Right kidney (tissue), 9 donors: ENCODE measurements around the gene ZNF141.
A peak's percentile ranks its signal among the peaks of the same experiment; 100 is the strongest.
"Not testable (repeated sequence)": the region's sequence is repeated elsewhere in the genome, so short reads cannot be mapped to it uniquely, and the experiment has no call there.

Source experiments
- DNase-seq: peaks from one replicate; pipeline ENCODE4 v3.0.0-alpha.2; 2016
- long read RNA-seq, 8 donors: transcript quantifications; one replicate each; lab custom pipeline, GENCODE V29; 2026

Gene ZNF141
- long read RNA-seq, donor 1, partial matches to known transcripts, result 0 of 4 reads
- long read RNA-seq, donor 1, other reads (novel, unspliced or antisense), result 0 of 4 reads
- long read RNA-seq, donor 2, partial matches to known transcripts, result 0 of 3 reads
- long read RNA-seq, donor 2, other reads (novel, unspliced or antisense), result 0 of 3 reads
- long read RNA-seq, donor 3, transcript ZNF141-201 (4 exons, 2,970 nt), result major isoform, 5 of 14 reads
- long read RNA-seq, donor 3, partial matches to known transcripts, result 9 of 14 reads
- long read RNA-seq, donor 3, other reads (novel, unspliced or antisense), result 0 of 14 reads
- long read RNA-seq, donor 4, transcript ZNF141-201 (4 exons, 2,970 nt), result major isoform, 5 of 24 reads
- long read RNA-seq, donor 4, partial matches to known transcripts, result 7 of 24 reads
- long read RNA-seq, donor 4, other reads (novel, unspliced or antisense), result 11 of 24 reads
- long read RNA-seq, donor 5, transcript ZNF141-201 (4 exons, 2,970 nt), result major isoform, 5 of 6 reads
- long read RNA-seq, donor 5, partial matches to known transcripts, result 0 of 6 reads
- long read RNA-seq, donor 5, other reads (novel, unspliced or antisense), result 0 of 6 reads
- long read RNA-seq, donor 6, transcript ZNF141-201 (4 exons, 2,970 nt), result major isoform, 5 of 5 reads
- long read RNA-seq, donor 6, partial matches to known transcripts, result 0 of 5 reads
- long read RNA-seq, donor 6, other reads (novel, unspliced or antisense), result 0 of 5 reads
- long read RNA-seq, donor 7, transcript ZNF141-201 (4 exons, 2,970 nt), result major isoform, 6 of 6 reads
- long read RNA-seq, donor 7, partial matches to known transcripts, result 0 of 6 reads
- long read RNA-seq, donor 7, other reads (novel, unspliced or antisense), result 0 of 6 reads
- long read RNA-seq, donor 8, transcript ZNF141-201 (4 exons, 2,970 nt), result major isoform, 6 of 15 reads
- long read RNA-seq, donor 8, partial matches to known transcripts, result 0 of 15 reads
- long read RNA-seq, donor 8, other reads (novel, unspliced or antisense), result 8 of 15 reads

DNA sequence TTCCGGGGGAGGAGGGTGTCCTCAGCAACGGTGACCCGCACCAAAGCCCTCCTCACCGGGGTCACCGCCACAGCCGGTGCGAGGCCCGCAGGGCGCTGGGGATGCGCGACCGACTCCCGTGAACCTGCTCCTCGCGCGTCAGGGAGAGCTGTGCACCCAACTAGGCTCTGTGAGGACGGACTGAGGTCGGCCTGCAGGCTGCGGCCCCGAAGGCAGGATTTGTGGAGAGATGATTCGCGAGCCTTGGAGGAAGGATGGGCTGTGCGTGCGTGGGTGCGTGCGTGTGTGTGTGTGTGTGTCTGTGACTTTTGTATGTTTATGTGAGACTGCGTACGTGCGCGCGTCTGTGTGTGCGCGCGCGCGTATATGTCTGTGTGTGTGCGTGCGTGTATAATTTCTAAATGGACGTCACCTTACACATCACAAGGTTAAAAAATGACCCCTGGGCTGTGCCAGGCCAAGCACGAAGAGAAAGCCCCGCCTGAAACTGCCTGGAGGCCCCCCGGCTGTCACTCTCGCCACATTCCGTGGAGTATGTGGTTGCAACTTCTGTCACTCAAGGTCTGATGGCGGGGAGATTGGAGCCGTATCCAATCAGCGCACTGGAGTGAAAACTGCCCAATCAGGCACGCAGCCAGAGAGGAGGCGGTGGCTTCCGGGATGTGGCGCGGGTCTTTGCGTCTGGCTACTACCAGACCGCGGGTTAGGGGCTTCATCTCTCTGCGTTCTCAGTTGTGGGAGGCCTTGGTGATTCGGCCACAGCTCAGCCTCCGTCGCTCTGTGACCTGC, at the start of gene ZNF141:
TSS of gene ZNF141 (plus strand) at position 672 of the 789 bp plus-strand sequence. CDS start 170 bp downstream, outside the sequence.
- peak; percentile 93 for DNase-seq

DNA sequence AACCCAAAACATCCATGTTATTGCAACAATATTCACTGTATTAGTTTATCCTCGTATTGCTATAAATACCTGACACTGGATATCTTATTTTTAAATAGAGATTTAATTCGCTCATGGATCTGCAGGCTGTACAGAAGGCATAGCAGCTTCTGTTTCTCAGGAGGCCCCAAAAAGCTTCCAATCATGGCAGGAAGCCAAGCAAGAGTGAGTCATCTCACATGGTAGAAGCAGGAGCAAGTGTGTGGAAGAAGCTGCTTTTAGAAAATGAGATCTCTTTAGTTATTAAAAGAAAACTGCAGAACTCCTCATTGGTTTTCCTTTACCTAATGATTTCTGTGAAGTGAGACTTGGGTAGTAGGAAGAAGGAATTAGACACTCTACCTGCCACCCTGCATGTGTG, 48.7 kb upstream of the ZNF141 start:
- no peak for DNase-seq

- no peak for DNase-seq
Observed at GRCh38 chr4:294732-295131, 42.9 kb upstream of the ZNF141 start.

DNA sequence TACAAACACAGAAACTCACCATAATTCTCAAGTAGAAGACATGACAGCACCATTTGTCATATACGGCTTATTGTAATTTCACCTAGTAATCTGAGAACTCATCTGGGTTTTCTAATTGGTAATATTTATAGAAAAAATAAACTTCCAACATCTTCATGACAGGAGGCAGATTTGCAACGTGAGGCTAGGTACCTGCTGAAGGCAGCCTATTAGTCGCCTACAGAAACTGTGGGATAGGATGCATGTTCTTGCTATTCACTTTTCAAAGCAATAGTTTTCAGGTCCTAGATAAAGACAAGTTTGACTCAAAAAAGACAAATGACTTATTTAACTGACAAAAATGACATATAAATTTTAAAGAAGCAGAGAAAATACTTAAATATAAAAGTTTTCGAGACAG, 35.2 kb upstream of the ZNF141 start:
- no peak for DNase-seq

DNA sequence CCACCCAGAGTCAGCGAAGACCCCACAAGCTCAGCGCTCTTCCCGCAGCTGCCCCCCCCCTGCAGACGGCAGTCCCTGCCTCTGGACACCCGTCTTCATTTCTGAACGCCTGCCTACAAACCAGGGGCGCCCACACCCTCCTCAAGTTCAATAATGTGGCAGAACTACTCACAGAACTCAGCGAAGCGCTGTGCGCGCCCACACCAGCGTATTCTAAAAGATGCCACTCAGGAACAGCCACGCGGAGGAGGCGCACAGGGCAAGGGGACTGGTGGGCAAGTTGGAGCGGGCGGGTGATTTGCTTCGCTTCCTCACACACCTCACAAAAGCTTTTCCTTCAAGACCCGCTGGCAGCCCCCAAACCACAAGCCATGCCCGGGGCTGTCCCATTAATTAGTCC, 33.1 kb upstream of the ZNF141 start:
- not testable (repeated sequence) for DNase-seq

GRCh38 chr4:304969-305680, 32.5 kb upstream of the ZNF141 start, which contains the start of gene ZNF732:
Gene ZNF732 (minus strand): TSS chr4:305474. CDS start chr4:305310, 164 bp downstream.
- peak; percentile 81 for DNase-seq

- no peak for DNase-seq
Observed at GRCh38 chr4:306551-306961, 31.1 kb upstream of the ZNF141 start.

DNA sequence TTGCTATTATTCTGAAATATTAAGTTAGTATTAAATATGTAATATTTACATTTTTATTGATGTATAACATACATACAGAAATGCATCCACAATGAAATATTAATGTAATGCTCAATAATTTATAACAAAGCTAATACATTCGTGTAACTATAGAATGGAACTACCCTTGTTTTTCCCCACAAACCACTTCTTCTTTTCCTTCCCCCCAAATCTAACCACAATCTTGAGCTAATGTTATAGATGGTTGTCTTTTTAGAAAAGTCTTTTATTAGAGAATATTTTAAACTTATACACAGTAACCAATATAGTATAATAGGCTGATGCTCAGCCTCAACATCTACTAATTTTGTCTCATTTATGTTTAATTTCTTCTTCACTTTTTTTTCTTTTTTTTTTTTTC, 27.8 kb upstream of the ZNF141 start:
- no peak for DNase-seq

GRCh38 chr4:314296-314903, 23.2 kb upstream of the ZNF141 start:
- DNase-seq, result no peak

DNA sequence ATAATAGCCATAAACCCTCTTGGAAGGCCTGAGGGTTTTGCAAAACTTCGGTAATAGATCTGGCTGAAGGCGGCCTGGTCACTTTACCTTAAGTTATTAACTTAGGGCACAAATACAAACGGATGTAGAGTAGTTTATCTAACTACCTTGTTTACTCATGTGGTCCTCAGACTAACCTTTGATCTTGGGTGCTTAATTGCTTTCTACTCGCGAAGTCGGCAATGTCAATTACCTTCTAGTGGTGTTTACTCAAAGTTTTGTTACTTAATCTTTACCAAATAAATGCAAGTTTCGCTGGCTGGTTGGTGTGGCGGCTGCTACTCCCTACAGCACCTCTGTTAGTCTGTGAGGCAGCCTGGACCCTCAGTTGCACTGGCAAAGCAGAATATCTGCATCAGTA, 8.9 kb upstream of the ZNF141 start:
- no peak for DNase-seq

DNA sequence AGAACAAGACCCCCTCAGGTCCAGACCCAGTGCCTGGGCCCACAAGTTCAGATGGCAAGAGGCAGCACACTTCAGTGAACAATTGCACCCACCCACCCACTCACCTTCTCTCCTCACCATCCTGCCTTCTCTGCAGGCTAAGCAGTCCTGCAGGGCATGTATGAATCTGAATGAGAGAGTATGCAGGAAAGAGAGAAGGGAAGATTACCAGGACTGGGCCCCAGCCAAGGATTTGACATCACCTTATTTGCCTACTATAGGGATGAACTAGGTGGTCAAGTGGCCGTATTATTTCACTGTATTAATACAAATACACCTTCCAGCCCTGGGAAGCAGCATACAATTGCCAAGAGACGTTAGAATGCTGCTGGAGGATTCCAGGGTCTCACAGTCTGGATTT, 2.1 kb upstream of the ZNF141 start:
- DNase-seq, result no peak

DNA sequence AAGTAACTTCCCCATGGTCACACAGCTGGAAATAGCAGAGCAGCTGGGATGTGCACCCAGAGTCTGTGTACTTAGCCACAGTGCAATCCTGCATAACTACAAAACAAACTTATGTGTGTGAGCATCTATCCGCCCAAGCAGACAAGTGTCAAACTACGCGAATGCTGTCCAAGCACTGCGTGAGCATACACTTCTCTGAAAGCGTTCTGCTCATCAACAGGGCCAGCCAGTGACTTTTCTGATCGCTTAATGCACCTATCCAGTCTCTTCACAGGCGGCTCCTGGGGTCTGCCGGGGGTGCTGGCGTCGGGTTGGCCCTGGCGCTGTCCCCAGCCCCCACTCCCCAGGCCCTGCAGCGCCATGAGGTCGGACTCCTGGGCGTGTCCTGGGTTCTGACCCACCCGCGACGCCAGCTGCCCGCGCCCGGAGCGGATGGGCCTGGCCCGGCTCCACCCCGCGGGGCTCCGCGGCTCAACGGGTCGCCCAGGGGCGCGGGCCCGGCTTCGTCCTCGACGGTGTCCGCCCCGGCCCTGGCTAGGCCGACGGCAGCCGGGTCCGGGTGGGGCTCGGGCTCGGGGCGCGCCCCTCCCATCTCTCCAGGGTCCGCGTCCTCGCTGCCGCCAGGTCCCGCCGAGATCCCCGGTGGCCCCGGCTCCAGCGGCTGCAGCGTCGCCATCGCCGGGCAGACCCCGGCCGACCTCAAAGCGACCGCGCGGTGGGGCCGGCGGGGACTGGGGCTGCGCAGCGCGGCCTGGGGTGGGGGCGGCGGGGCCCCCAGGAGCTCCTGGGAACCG, 1.3 kb upstream of the ZNF141 start:
- DNase-seq, result peak; percentile 70

DNA sequence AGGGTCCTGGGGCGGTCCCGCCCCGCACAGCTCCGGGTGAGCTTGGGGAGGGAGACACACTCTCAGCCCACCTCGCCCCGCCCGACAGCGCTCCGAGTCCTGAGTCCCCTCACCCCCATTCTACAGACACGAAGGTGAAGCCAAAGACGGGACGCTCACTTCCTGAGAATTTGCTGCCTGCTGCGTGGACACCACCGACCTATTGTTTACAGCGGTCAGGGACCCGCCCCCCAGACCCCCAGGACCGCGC, 796 bp upstream of the ZNF141 start:
- no peak for DNase-seq

DNA sequence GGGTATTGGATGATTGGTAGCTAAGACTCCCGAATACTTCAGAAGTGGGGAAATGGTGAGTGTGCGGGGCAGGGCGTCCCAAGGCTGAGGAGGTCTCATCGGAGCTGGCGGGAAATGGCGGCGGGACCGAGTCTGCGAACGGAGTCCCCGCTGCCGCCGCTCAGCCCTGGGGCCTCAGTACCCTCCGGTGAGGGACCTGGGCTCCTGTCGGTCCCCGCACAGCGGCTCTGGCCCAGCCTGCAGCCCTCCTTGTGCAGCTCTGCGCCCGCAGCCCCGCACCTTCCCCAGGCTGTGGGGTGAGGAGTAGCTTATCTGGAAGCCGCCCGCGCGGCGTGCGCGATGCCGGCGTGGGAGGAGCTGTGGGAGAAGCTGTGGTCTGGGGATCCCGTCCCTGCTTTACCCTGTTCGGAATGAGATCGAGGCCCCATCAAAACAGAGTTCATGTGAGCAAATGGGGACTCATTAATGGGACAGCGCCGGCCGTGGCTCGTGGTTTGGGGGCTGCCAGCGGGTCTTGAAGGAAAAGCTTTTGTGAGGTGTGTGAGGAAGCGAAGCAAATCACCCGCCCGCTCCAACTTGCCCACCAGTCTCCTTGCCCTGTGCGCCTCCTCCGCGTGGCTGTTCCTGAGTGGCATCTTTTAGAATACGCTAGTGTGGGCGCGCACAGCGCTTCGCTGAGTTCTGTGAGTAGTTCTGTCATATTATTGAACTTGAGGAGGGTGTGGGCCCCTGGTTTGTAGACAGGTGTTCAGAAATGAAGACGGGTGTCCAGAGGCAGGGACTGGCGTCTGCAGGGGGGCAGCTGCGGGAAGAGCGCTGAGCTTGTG, 531 bp downstream of the ZNF141 start:
- DNase-seq, result peak; percentile 94

- no peak for DNase-seq
Observed at GRCh38 chr4:338759-339097, 1.1 kb downstream of the ZNF141 start.

GRCh38 chr4:340011-340410, 2.4 kb downstream of the ZNF141 start:
- DNase-seq, result no peak

DNA sequence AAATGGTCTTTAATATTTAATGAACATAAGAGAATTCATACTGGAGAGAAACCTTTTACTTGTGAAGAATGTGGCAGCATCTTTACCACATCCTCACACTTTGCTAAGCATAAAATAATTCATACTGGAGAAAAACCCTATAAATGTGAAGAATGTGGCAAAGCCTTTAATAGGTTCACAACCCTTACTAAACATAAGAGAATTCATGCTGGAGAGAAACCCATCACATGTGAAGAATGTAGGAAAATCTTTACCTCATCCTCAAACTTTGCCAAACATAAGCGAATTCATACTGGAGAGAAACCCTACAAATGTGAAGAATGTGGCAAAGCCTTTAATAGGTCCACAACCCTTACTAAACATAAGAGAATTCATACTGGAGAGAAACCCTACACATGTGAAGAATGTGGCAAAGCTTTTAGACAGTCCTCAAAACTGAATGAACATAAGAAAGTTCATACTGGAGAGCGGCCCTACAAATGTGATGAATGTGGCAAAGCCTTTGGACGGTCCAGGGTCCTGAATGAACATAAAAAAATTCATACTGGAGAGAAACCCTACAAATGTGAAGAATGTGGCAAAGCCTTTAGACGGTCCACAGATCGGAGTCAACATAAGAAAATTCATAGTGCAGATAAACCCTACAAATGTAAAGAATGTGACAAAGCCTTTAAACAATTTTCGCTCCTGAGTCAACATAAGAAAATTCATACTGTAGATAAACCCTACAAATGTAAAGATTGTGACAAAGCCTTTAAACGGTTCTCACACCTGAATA, 35.6 kb downstream of the ZNF141 start:
- no peak for DNase-seq

- DNase-seq, result no peak
Observed at GRCh38 chr4:374298-375160, 36.9 kb downstream of the ZNF141 start.
